Measurements from ENCODE around the gene SHLD1. TPM values are rescaled to one million over a fixed set of nuclear protein-coding genes. Genes with fewer than 3 reads are reported as not detected.

The SHLD1 gene
- polyA plus RNA-seq, 1 donor (not counting 4 experiments of a cell fraction or from before 2014, with no cell fraction given): 3.2 TPM

DNA sequence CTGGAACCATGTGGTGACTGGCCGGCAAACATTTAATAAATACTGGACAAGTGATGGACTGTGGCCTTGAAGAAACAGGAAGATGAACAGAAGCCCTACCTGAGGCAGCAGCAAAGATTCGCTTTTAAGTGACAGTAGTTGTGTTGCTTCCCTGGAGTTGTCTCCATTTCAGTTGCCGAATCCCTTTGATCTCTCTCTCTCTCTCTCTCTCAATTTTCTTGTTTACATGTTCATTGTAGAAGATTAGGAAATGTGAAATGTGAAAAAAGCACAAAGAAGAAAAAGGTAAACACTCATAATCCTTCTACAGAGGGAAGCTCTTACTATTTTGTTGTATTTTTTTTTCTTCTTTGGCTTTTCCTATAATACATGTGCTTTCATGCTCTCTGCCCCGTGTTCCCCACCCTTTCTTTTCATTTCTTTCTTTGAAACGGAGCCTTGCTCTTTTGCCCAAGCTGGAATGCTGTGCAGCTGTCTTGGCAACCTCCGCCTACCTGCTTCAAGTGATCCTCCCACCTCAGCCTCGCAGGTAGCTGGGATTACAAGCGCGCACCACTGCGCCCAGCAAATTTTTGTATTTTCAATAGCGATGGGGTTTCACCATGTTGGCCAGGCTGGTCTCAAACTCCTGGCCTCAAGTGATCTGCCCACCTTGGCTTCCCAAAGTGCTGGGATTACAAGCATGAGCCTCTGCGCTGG lies 81.5 kb downstream of the SHLD1 start:
- H3K79me2 ChIP-seq (ENCODE audit: control insufficient read depth, insufficient read depth, low read length): no peaks in the 10 kb centered on the region
- H3K27ac ChIP-seq (ENCODE audit: control insufficient read depth, insufficient read depth, low read length): no peak overlapping the region
- H3K36me3 ChIP-seq (ENCODE audit: control insufficient read depth in 2 of 2, extremely low read depth in 1 of 2, insufficient read depth in 2 of 2, low read length in 2 of 2): no peaks in the 10 kb centered on the region
- no peak for TF ChIP-seq EZH2 (IDR thresholded peaks at IDR 0.05; ENCODE audit: low read length)
- TF ChIP-seq, protein P1, sequence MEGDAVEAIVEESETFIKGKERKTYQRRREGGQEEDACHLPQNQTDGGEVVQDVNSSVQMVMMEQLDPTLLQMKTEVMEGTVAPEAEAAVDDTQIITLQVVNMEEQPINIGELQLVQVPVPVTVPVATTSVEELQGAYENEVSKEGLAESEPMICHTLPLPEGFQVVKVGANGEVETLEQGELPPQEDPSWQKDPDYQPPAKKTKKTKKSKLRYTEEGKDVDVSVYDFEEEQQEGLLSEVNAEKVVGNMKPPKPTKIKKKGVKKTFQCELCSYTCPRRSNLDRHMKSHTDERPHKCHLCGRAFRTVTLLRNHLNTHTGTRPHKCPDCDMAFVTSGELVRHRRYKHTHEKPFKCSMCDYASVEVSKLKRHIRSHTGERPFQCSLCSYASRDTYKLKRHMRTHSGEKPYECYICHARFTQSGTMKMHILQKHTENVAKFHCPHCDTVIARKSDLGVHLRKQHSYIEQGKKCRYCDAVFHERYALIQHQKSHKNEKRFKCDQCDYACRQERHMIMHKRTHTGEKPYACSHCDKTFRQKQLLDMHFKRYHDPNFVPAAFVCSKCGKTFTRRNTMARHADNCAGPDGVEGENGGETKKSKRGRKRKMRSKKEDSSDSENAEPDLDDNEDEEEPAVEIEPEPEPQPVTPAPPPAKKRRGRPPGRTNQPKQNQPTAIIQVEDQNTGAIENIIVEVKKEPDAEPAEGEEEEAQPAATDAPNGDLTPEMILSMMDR (optimal IDR thresholded peaks at IDR 0.05 in 1 of 3, IDR thresholded peaks at IDR 0.05 in 1 of 3, conservative IDR thresholded peaks at IDR 0.05 in 1 of 3; ENCODE audit: extremely low read depth in 1 of 3, insufficient read depth in 2 of 3, low read length in 3 of 3): no peak
- no peak overlapping the region for H2AFZ ChIP-seq (ENCODE audit: control insufficient read depth, low read length)
- H4K20me1 ChIP-seq (ENCODE audit: control insufficient read depth, extremely low read depth, insufficient read depth, low read length): no peaks in the 10 kb centered on the region
- no peak overlapping the region for H3K4me3 ChIP-seq (ENCODE audit: control insufficient read depth in 2 of 3, extremely low read depth in 1 of 3, insufficient read depth in 2 of 3, low read depth in 1 of 3, low read length in 3 of 3)
- dilution Hi-C loops (cut with MboI; ENCODE audit: extremely low pct_ligation_motif_present, low sequenced_read_pairs): no loop called here
- DNase-seq (ENCODE audit: low read depth, low spot score) (no peak), FAIRE-seq (no peak)
- H3K9me3 ChIP-seq (ENCODE audit: control insufficient read depth, low read depth, low read length): no peaks in the 10 kb centered on the region
- H3K9me1 ChIP-seq (ENCODE audit: control insufficient read depth, extremely low read depth, insufficient read depth, low read length): no peaks in the 10 kb centered on the region
- H3K9ac ChIP-seq (ENCODE audit: control insufficient read depth, extremely low read depth, insufficient read depth, low read length): no peak overlapping the region
- no peaks in the 10 kb centered on the region for H3K27me3 ChIP-seq (ENCODE audit: control insufficient read depth, extremely low read depth, insufficient read depth, low read length)
- H3K4me1 ChIP-seq (ENCODE audit: control insufficient read depth, extremely low read depth, insufficient read depth, low read length): no peaks in the 10 kb centered on the region
- no peak overlapping the region for H3K4me2 ChIP-seq (ENCODE audit: control insufficient read depth, extremely low read depth, insufficient read depth, low read depth, low read length)

DNA sequence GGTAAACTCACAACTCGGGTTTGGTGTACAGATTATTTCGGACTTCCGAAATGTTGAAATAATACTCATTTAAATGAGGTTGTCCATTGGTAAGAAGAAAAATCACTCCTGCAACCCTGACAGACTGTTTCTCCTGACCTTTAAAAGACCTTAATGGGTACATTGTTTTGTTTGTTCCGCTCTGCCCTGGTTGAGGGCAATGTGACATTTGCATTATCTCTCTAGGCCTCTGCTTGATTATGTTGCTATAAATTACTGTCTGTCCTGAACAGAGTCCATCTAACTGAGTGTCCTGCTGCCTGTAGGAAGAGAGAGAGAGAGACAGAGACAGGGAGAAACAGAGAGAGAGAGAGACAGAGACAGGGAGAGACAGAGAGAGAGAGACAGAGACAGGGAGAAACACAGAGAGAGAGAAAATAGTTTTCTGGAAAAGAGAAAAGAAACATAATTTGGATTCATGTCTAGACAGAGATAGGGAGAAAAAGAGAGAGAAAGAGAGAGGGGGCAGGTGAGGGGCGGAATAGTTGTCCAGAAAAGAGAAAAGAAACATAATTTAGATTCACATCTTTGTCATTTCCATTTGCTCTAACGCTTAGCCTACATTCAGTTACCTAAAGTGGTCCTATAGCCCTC lies 83.2 kb downstream of the SHLD1 start:
- no peaks in the 10 kb centered on the region for H4K20me1 ChIP-seq (ENCODE audit: control insufficient read depth, extremely low read depth, insufficient read depth, low read length)
- no peak for FAIRE-seq
- no peaks in the 10 kb centered on the region for H3K79me2 ChIP-seq (ENCODE audit: control insufficient read depth, insufficient read depth, low read length)
- no peak for DNase-seq (ENCODE audit: low read depth, low spot score)
- H3K4me3 ChIP-seq (ENCODE audit: control insufficient read depth in 2 of 3, extremely low read depth in 1 of 3, insufficient read depth in 2 of 3, low read depth in 1 of 3, low read length in 3 of 3): no peak overlapping the region
- TF ChIP-seq EZH2 (IDR thresholded peaks at IDR 0.05; ENCODE audit: low read length): no peak
- TF ChIP-seq, protein P1 (optimal IDR thresholded peaks at IDR 0.05 in 1 of 3, IDR thresholded peaks at IDR 0.05 in 1 of 3, conservative IDR thresholded peaks at IDR 0.05 in 1 of 3; ENCODE audit: extremely low read depth in 1 of 3, insufficient read depth in 2 of 3, low read length in 3 of 3): no peak
- H3K4me1 ChIP-seq (ENCODE audit: control insufficient read depth, extremely low read depth, insufficient read depth, low read length): no peaks in the 10 kb centered on the region
- no peaks in the 10 kb centered on the region for H3K9me1 ChIP-seq (ENCODE audit: control insufficient read depth, extremely low read depth, insufficient read depth, low read length)
- H3K9ac ChIP-seq (ENCODE audit: control insufficient read depth, extremely low read depth, insufficient read depth, low read length): no peak overlapping the region
- dilution Hi-C loops (cut with MboI; ENCODE audit: extremely low pct_ligation_motif_present, low sequenced_read_pairs): no loop called here
- no peaks in the 10 kb centered on the region for H3K27me3 ChIP-seq (ENCODE audit: control insufficient read depth, extremely low read depth, insufficient read depth, low read length)
- H2AFZ ChIP-seq (ENCODE audit: control insufficient read depth, low read length): no peak overlapping the region
- no peak overlapping the region for H3K4me2 ChIP-seq (ENCODE audit: control insufficient read depth, extremely low read depth, insufficient read depth, low read depth, low read length)
- no peaks in the 10 kb centered on the region for H3K36me3 ChIP-seq (ENCODE audit: control insufficient read depth in 2 of 2, extremely low read depth in 1 of 2, insufficient read depth in 2 of 2, low read length in 2 of 2)
- no peak overlapping the region for H3K27ac ChIP-seq (ENCODE audit: control insufficient read depth, insufficient read depth, low read length)
- H3K9me3 ChIP-seq (ENCODE audit: control insufficient read depth, low read depth, low read length): no peaks in the 10 kb centered on the region

Data from keratinocyte (primary cell).